GM18526 (cell line): ENCODE data around the gene CIC.

Source experiments
- POLR2A ChIP-seq: IDR thresholded peaks from 3 replicates; pipeline ENCODE4 v1.6.1; 2011; ENCODE audit not compliant: insufficient read length; ENCODE audit errors: extremely low read depth

CIC gene

DNA sequence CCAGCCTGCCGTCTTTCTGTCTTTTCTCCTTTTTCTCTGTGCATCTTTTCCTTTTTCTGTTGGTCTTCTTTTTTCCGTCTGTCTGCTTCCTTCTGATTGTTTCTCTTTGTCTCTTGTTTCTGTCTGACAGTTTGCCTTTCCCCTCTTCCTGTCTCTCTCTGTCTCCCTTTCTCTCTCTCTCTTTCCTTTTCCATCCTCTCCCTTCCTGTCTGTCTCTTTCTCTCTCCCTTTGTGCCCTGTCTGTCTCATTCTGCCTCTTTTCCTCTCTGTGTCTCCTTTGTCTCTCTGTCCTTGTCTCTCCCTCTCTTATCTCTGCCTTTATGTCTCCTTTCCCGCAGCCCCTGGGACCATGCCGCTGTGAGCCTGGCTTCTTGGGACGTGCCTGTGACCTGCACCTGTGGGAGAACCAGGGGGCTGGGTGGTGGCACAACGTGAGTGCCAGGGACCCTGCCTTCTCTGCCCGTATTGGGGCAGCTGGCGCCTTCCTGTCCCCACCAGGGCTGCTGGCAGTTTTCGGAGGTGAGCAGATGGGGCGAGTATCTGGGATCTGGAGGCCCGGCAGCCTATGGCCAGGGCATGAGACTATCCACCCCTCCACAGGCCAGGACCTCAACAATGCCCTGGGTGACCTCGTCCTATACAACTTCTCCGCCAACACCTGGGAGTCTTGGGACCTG is 65.8 kb downstream of the CIC start:
- TF ChIP-seq POLR2A, result no peak

- no peak for TF ChIP-seq POLR2A
Measured at GRCh38 chr19:42335374-42335936, 66.4 kb downstream of the CIC start.

GRCh38 chr19:42335971-42336370 is 66.9 kb downstream of the CIC start:
- TF ChIP-seq POLR2A, result no peak

- TF ChIP-seq POLR2A, result no peak
Measured at GRCh38 chr19:42343344-42344110, 74.5 kb downstream of the CIC start.

GRCh38 chr19:42344336-42344893 is 75.4 kb downstream of the CIC start:
- no peak for TF ChIP-seq POLR2A
